GM19238 (cell line): ENCODE measurements around the gene TADA2A.
A peak's percentile ranks its signal among the peaks of the same experiment; 100 is the strongest.

ENCODE experiments used
- DNase-seq: peaks from one replicate; pipeline ENCODE4 v3.0.0; 2011; ENCODE audit warnings: low spot score; ENCODE audit not compliant: insufficient read length

The TADA2A gene

GRCh38 chr17:37406635-37407461, at the start of gene TADA2A, which contains the start of gene ACACA:
Gene TADA2A, plus strand, starts transcription at chr17:37406886. Its CDS starts 4,480 bp downstream, at chr17:37411366.
Gene ACACA, minus strand, starts transcription at chr17:37406836. Its CDS starts 537 bp downstream, at chr17:37406299.
- DNase-seq: peak; percentile 94

- peak; percentile 42 for DNase-seq
Measured at GRCh38 chr17:37358098-37358829, 48.4 kb upstream of the TADA2A start.

- DNase-seq: peak; percentile 99
Measured at GRCh38 chr17:37358830-37359681, 47.6 kb upstream of the TADA2A start.

- no peak for DNase-seq
Measured at GRCh38 chr17:37359682-37360188, 47.0 kb upstream of the TADA2A start.

GRCh38 chr17:37360632-37361031, 46.1 kb upstream of the TADA2A start:
- DNase-seq: no peak

GRCh38 chr17:37361543-37361942, 45.1 kb upstream of the TADA2A start:
- DNase-seq: no peak

- DNase-seq: no peak
Measured at GRCh38 chr17:37365589-37365988, 41.1 kb upstream of the TADA2A start.

- no peak for DNase-seq
Measured at GRCh38 chr17:37368577-37368976, 38.1 kb upstream of the TADA2A start.

GRCh38 chr17:37373530-37374159, 33.0 kb upstream of the TADA2A start:
- peak; percentile 53 for DNase-seq

GRCh38 chr17:37375706-37376105, 31.0 kb upstream of the TADA2A start, which contains the start of gene C17orf78:
Gene C17orf78, plus strand, starts transcription at chr17:37375985. Its CDS starts 108 bp downstream, at chr17:37376093.
- DNase-seq: no peak

GRCh38 chr17:37382056-37382455, 24.6 kb upstream of the TADA2A start:
- no peak for DNase-seq

GRCh38 chr17:37384560-37385149, 22.0 kb upstream of the TADA2A start:
- DNase-seq: no peak

GRCh38 chr17:37385474-37385990, 21.2 kb upstream of the TADA2A start:
- DNase-seq: no peak

- DNase-seq: no peak
Measured at GRCh38 chr17:37386462-37386861, 20.2 kb upstream of the TADA2A start.

- no peak for DNase-seq
Measured at GRCh38 chr17:37388266-37388665, 18.4 kb upstream of the TADA2A start.

- no peak for DNase-seq
Measured at GRCh38 chr17:37389160-37389559, 17.5 kb upstream of the TADA2A start.

GRCh38 chr17:37391146-37391545, 15.5 kb upstream of the TADA2A start:
- no peak for DNase-seq

GRCh38 chr17:37392024-37392590, 14.6 kb upstream of the TADA2A start:
- DNase-seq: no peak

- no peak for DNase-seq
Measured at GRCh38 chr17:37393352-37393751, 13.3 kb upstream of the TADA2A start.
